Measurements from ENCODE around the gene NME4. TPM values are rescaled to one million over a fixed set of nuclear protein-coding genes. Genes with fewer than 3 reads are reported as not detected.

NME4 gene
- total and polyA plus RNA-seq, 10 of the 15 experiments (the other 5 are each of a cell fraction or from before 2014, with no cell fraction given), result 11.0 to 235 (median 97.7) TPM

GRCh38 chr16:425740-426114 is 28.7 kb downstream of the NME4 start:
- no peak for DNase-seq (ENCODE audit: low read depth, low spot score)
- peak; percentile 41; the same call in 1 of the 2 replicates for TF ChIP-seq YY1 (IDR thresholded peaks at IDR 0.05; ENCODE audit: low read depth, low read length)
- no peak for TF ChIP-seq CEBPZ (IDR thresholded peaks at IDR 0.05; ENCODE audit: low read depth, low read length)
- peaks cover 15% of the 10 kb centered on the region for H3K4me1 ChIP-seq (ENCODE audit: control insufficient read depth, insufficient read depth, low read length)
- ChIA-PET SMC1A (ENCODE audit: uncharacterized antibody, unreplicated experiment) (no interaction called here), RAD21 (ENCODE audit: unreplicated experiment) (interaction anchor here (1.0 kb wide), 2 partner anchors 39 to 101 kb away, joined by 3 read pairs; partner anchors contain the start of gene CAPN15), POLR2A (interaction anchor here (0.7 to 1.1 kb wide), 2 partner anchors 76 to 101 kb away, joined by 3 read pairs; no protein-coding TSS in a partner anchor), CTCF (no interaction called here)
- H3K27ac ChIP-seq (ENCODE audit: control insufficient read depth, insufficient read depth), result no peak overlapping the region
- no peaks in the 10 kb centered on the region for H3K9me3 ChIP-seq (replicated peaks; ENCODE audit: control insufficient read depth, insufficient read depth, low read length)
- in situ Hi-C loops (cut with MboI), result no loop called here
- no peak overlapping the region for H3K4me2 ChIP-seq (ENCODE audit: control insufficient read depth, insufficient read depth)
- peak overlapping the region; percentile 65 for H3K4me3 ChIP-seq
- under 1% methylated on average over 24 of the region's 63 CpGs for WGBS (ENCODE audit: insufficient coverage, insufficient replicate concordance, low lambda C conversion rate, missing lambda C conversion rate)
- no peak overlapping the region for H2AFZ ChIP-seq (ENCODE audit: control insufficient read depth, low read depth, low read length)
- no peaks in the 10 kb centered on the region for H3K36me3 ChIP-seq (ENCODE audit: control insufficient read depth in 2 of 2, insufficient read depth in 2 of 2, low read length in 1 of 2)
- intact Hi-C loops (cut with micrococcal nuclease; ENCODE audit: unreplicated experiment), result no loop called here
- peaks cover 11% of the 10 kb centered on the region for H3K79me2 ChIP-seq (ENCODE audit: control insufficient read depth, insufficient read depth, low read length)
- no TSS peak for BruUV-seq (replicated peaks)
- no peak for FAIRE-seq
- peaks cover 0 to 3% of the 10 kb centered on the region in 2 experiments; a peak in 1 of 4 replicates for H3K27me3 ChIP-seq (replicated peaks in 1 of 2; ENCODE audit: control insufficient read depth in 2 of 2, insufficient read depth in 2 of 2, low read length in 1 of 2)
- peak; percentile 62 for ATAC-seq
- H4K20me1 ChIP-seq (ENCODE audit: control insufficient read depth, insufficient read depth), result no peaks in the 10 kb centered on the region
- H3K9ac ChIP-seq (ENCODE audit: control insufficient read depth, insufficient read depth, low read length), result peak overlapping the region; percentile 36; the same call in 1 of the 2 replicates
